Activated naive CD8-positive, alpha-beta T cell treated with anti-CD3 and anti-CD28 coated beads, Interleukin-2, amount 50 U/mL, for 16 hours (primary cell): ENCODE measurements around the gene MBD4.
"Not testable (repeated sequence)": the region's sequence is repeated elsewhere in the genome, so short reads cannot be mapped to it uniquely, and the experiment has no call there.

Source experiments
- DNase-seq: peaks from one replicate; pipeline ENCODE4 v3.0.0-alpha.2; 2020; ENCODE audit warnings: low read depth, low spot score

MBD4 gene

GRCh38 chr3:129409541-129409940, 30.2 kb downstream of the MBD4 start:
- DNase-seq: no peak

GRCh38 chr3:129404610-129405009, 35.1 kb downstream of the MBD4 start:
- no peak for DNase-seq

GRCh38 chr3:129404130-129404529, 35.6 kb downstream of the MBD4 start:
- DNase-seq: no peak

- no peak for DNase-seq
Observed at GRCh38 chr3:129403450-129403849, 36.3 kb downstream of the MBD4 start.

- no peak for DNase-seq
Observed at GRCh38 chr3:129402616-129403015, 37.1 kb downstream of the MBD4 start.

GRCh38 chr3:129402210-129402609, 37.5 kb downstream of the MBD4 start:
- no peak for DNase-seq

GRCh38 chr3:129399895-129400357, 39.8 kb downstream of the MBD4 start:
- no peak for DNase-seq

- peak; percentile 30 for DNase-seq
Observed at GRCh38 chr3:129399145-129399894, 40.4 kb downstream of the MBD4 start.

- no peak for DNase-seq
Observed at GRCh38 chr3:129398803-129399144, 41.0 kb downstream of the MBD4 start.

- DNase-seq: not testable (repeated sequence)
Observed at GRCh38 chr3:129393760-129394564, 45.8 kb downstream of the MBD4 start.

GRCh38 chr3:129393271-129393670, 46.5 kb downstream of the MBD4 start:
- no peak for DNase-seq

GRCh38 chr3:129392106-129392887, 47.5 kb downstream of the MBD4 start:
- not testable (repeated sequence) for DNase-seq

- not testable (repeated sequence) for DNase-seq
Observed at GRCh38 chr3:129391583-129391982, 48.2 kb downstream of the MBD4 start.

GRCh38 chr3:129389572-129389937, 50.2 kb downstream of the MBD4 start:
- DNase-seq: no peak

- not testable (repeated sequence) for DNase-seq
Observed at GRCh38 chr3:129388791-129389571, 50.8 kb downstream of the MBD4 start.

- DNase-seq: no peak
Observed at GRCh38 chr3:129387487-129387886, 52.3 kb downstream of the MBD4 start.

- DNase-seq: no peak
Observed at GRCh38 chr3:129386984-129387383, 52.8 kb downstream of the MBD4 start.

GRCh38 chr3:129385507-129385906, 54.2 kb downstream of the MBD4 start:
- DNase-seq: not testable (repeated sequence)

GRCh38 chr3:129384594-129385323, 55.0 kb downstream of the MBD4 start:
- no peak for DNase-seq

GRCh38 chr3:129384103-129384502, 55.6 kb downstream of the MBD4 start:
- not testable (repeated sequence) for DNase-seq
